Ovary (tissue), 9 donors: ENCODE results near the gene SEC24A. TPM values are rescaled to one million over a fixed set of nuclear protein-coding genes. Genes with fewer than 3 reads are reported as not detected.

Source experiments
- DNase-seq, 5 donors: peaks; one replicate each; pipeline ENCODE4 v3.0.0-alpha.2; 2019 to 2020
- H3K27ac ChIP-seq, 2 donors: fragments of 200-600 bp; one replicate each; pipeline versions ENCODE4 v1.5.1 to v1.8.0; 2019 to 2022
- H3K27me3 ChIP-seq: fragments of 200-600 bp; one replicate; pipeline ENCODE4 v1.8.0; 2022
- H3K36me3 ChIP-seq: fragments of 200-600 bp; sonication (generic); one replicate; pipeline ENCODE4 v1.5.1; 2019
- H3K4me1 ChIP-seq: one replicate; pipeline ENCODE4 v1.8.1; 2013; ENCODE audit warnings: mild to moderate bottlenecking, moderate library complexity; ENCODE audit not compliant: insufficient read depth
- H3K4me3 ChIP-seq: fragments of 200-600 bp; sonication (generic); one replicate; pipeline ENCODE4 v1.5.1; 2017
- H3K9me3 ChIP-seq, 2 donors: fragments of 200-600 bp in 1 of 2; sonication (generic) in 1 of 2; one replicate each; pipeline versions ENCODE4 v1.5.1 to v1.8.1; 2013 to 2019; ENCODE audit warnings: mild to moderate bottlenecking in 1 of 2, moderate library complexity in 1 of 2
- CTCF ChIP-seq, 3 donors: fragments of 450-650 bp in 2 of 3; fragments of 200-600 bp in 1 of 3; IDR thresholded peaks; one replicate each; pipeline versions ENCODE4 v1.5.1 to v1.8.0; 2016 to 2022; ENCODE audit warnings: antibody characterized with exemption in 3 of 3, mild to moderate bottlenecking in 1 of 3
- EP300 ChIP-seq: sonication (generic); formaldehyde crosslinking; IDR thresholded peaks from one replicate; pipeline ENCODE4 v1.6.1; 2017; ENCODE audit warnings: antibody characterized with exemption
- POLR2A ChIP-seq: fragments of 450-650 bp; IDR thresholded peaks from one replicate; pipeline ENCODE4 v1.6.1; 2017; ENCODE audit warnings: antibody characterized with exemption, mild to moderate bottlenecking, moderate library complexity
- WGBS, 3 donors: extraction: QIAGEN DNeasy Blood & Tissue Kit in 1 of 3; methylation state at CpG; one replicate each; pipeline versions ENCODE4 v1.1.5 to v1.1.7; 2013 to 2017; 5-methylcytosine and 5-hydroxymethylcytosine counted together
- intact Hi-C, 4 donors: fragments of 100-400 bp; cut with DNase I; formaldehyde crosslinking; loops; one replicate each; pipeline versions ENCODE4 v1.11.0 to v1.15.1; 2022 to 2023
- polyA plus RNA-seq, 2 donors: library from polyadenylated mRNA; stranded (reverse); fragments of 200-250 nt in 1 of 2; fragments of 350-450 nt in 1 of 2; fragmentation: Illumina TruSeq in 1 of 2; extraction: RNeasy Lipid Tissue Mini Kit (QIAGEN cat#74804) in 1 of 2; gene quantifications; one replicate each; pipeline ENCODE4 v1.2.3, GENCODE V29; 2013 to 2014
- total RNA-seq, 7 donors: library from RNA; depleted of rRNA in 2 of 7; stranded (reverse); fragments of >200 nt in 2 of 7; fragmentation: NEBNext Ultra II Directional in 3 of 7; extraction: Animal tissue kit (Norgen Biotek cat#: 25700) in 3 of 7; gene quantifications; one replicate each; pipeline versions ENCODE4 v1.1.0 to v1.2.4, GENCODE V29; 2016 to 2023
- donor health status: DM: no; HTN: no; CAD: no; lungs with moderate emphysema.
- donor health status: DM: no; HTN: no; CAD: no.
- donor health status: Bipolar disorder and iron deficiency.
- donor health status: DM: yes; HTN: yes; CAD: no.
- donor health status: DM: no; HTN: no; CAD: no.
- donor health status: DM: yes; HTN: yes; CAD: no.

The SEC24A gene
- total and polyA plus RNA-seq, 9 donors, result 5.0 to 22.3 (median 14.7) TPM

- Histone ChIP-seq H3K4me1 (no peaks in the 10 kb centered on the region), H3K9me3 (no peaks in the 10 kb centered on the region), H3K4me3 (no peak overlapping the region), H3K27ac (no peak overlapping the region), H3K36me3 (no peaks in the 10 kb centered on the region), H3K27me3 (no peaks in the 10 kb centered on the region)
- no peak for DNase-seq
- intact Hi-C loops, result no loop called here
- TF ChIP-seq CTCF (IDR thresholded peaks at IDR 0.05) (no peak), POLR2A (no peak), EP300 (no peak)
- 92 to 96% (median 96%) methylated on average over 5 of the region's 5 CpGs for WGBS, 3 donors
Observed at GRCh38 chr5:134614450-134615085, 34.0 kb upstream of the SEC24A start.

- no peaks in the 10 kb centered on the region for H3K9me3 ChIP-seq
- no peak overlapping the region for H3K4me3 ChIP-seq
- TF ChIP-seq EP300 (no peak), CTCF (IDR thresholded peaks at IDR 0.05) (no peak), POLR2A (no peak)
- intact Hi-C loops, result no loop called here
- DNase-seq, result no peak
- no peaks in the 10 kb centered on the region for H3K36me3 ChIP-seq
- no peak overlapping the region for H3K27ac ChIP-seq
- H3K4me1 ChIP-seq, result no peaks in the 10 kb centered on the region
- WGBS, 3 donors, result 92 to 94% (median 93%) methylated on average over 2 of the region's 2 CpGs
- no peaks in the 10 kb centered on the region for H3K27me3 ChIP-seq
Observed at GRCh38 chr5:134620634-134621033, 28.0 kb upstream of the SEC24A start.

- intact Hi-C loops, result no loop called here
- TF ChIP-seq POLR2A, result no peak
- TF ChIP-seq EP300, result no peak
- no peak for TF ChIP-seq CTCF (IDR thresholded peaks at IDR 0.05)
- no peak for DNase-seq
- 90 to 96% (median 94%) methylated on average over 1 of the region's 1 CpG for WGBS, 3 donors
- H3K9me3 ChIP-seq, result no peaks in the 10 kb centered on the region
- no peaks in the 10 kb centered on the region for H3K4me1 ChIP-seq
- no peaks in the 10 kb centered on the region for H3K27me3 ChIP-seq
- no peak overlapping the region for H3K4me3 ChIP-seq
- no peaks in the 10 kb centered on the region for H3K36me3 ChIP-seq
- no peak overlapping the region for H3K27ac ChIP-seq
Observed at GRCh38 chr5:134625559-134625958, 23.0 kb upstream of the SEC24A start.

GRCh38 chr5:134626369-134627014 lies 22.1 kb upstream of the SEC24A start:
- H3K36me3 ChIP-seq, result no peaks in the 10 kb centered on the region
- TF ChIP-seq POLR2A, result no peak
- no peak for TF ChIP-seq CTCF (IDR thresholded peaks at IDR 0.05)
- no peak for TF ChIP-seq EP300
- H3K4me3 ChIP-seq, result no peak overlapping the region
- no peak for DNase-seq
- no peaks in the 10 kb centered on the region for H3K4me1 ChIP-seq
- no peak overlapping the region for H3K27ac ChIP-seq
- intact Hi-C loops, result no loop called here
- no peaks in the 10 kb centered on the region for H3K27me3 ChIP-seq
- no peaks in the 10 kb centered on the region for H3K9me3 ChIP-seq
- WGBS, 3 donors, result 45 to 64% (median 57%) methylated on average over 2 of the region's 2 CpGs
